KMS-11 (cell line): ENCODE results near the gene ASPRV1.

ENCODE experiments used
- H2AFZ ChIP-seq: fragments of 200-600 bp; sonication (generic); 2 replicates; pipeline ENCODE4 v1.6.1; 2016; ENCODE audit warnings: antibody characterized with exemption, mixed run types, low read depth
- H3K27ac ChIP-seq: fragments of 200-600 bp; sonication (generic); 2 replicates; pipeline ENCODE4 v1.6.1; 2016; ENCODE audit warnings: mild to moderate bottlenecking, mixed run types
- H3K27me3 ChIP-seq: fragments of 200-600 bp; sonication (generic); 2 replicates; pipeline ENCODE4 v1.6.1; 2017; ENCODE audit warnings: mild to moderate bottlenecking, low read depth, mixed run types, moderate library complexity; ENCODE audit not compliant: insufficient read depth
- H3K36me3 ChIP-seq: fragments of 200-600 bp; sonication (generic); 2 replicates; pipeline ENCODE4 v1.6.1; 2017; ENCODE audit warnings: mild to moderate bottlenecking, mixed run types; ENCODE audit not compliant: insufficient read depth
- H3K4me1 ChIP-seq: fragments of 200-600 bp; sonication (generic); 2 replicates; pipeline ENCODE4 v1.6.1; 2016; ENCODE audit warnings: mild to moderate bottlenecking, low read depth, mixed run types; ENCODE audit not compliant: poor library complexity, severe bottlenecking
- H3K4me2 ChIP-seq: fragments of 200-600 bp; sonication (generic); 2 replicates; pipeline ENCODE4 v1.7.0; 2016; ENCODE audit warnings: mild to moderate bottlenecking, mixed run types
- H3K4me3 ChIP-seq: fragments of 200-600 bp; sonication (generic); IDR thresholded peaks from 2 replicates; pipeline ENCODE4 v1.6.1; 2017; ENCODE audit warnings: low read depth, low read length, mixed read lengths; ENCODE audit not compliant: insufficient read depth
- H3K79me2 ChIP-seq: fragments of 200-600 bp; sonication (generic); 2 replicates; pipeline ENCODE4 v1.6.1; 2016; ENCODE audit warnings: low read depth, mixed run types; ENCODE audit not compliant: insufficient read depth
- H3K9ac ChIP-seq: fragments of 200-600 bp; sonication (generic); 2 replicates; pipeline ENCODE4 v1.6.1; 2016; ENCODE audit warnings: mild to moderate bottlenecking, mixed run types
- H4K20me1 ChIP-seq: fragments of 200-600 bp; sonication (generic); 2 replicates; pipeline ENCODE4 v1.6.1; 2016; ENCODE audit warnings: mild to moderate bottlenecking, mixed run types; ENCODE audit not compliant: insufficient read depth
- TF ChIP-seq, protein P1 (sequence below): fragments of 200-600 bp; sonication (generic); conservative IDR thresholded peaks from 2 replicates; pipeline ENCODE4 v1.6.1; 2017; ENCODE audit warnings: low read depth, mild to moderate bottlenecking, antibody characterized with exemption, low read length, moderate library complexity, mixed read lengths

The ASPRV1 gene

DNA sequence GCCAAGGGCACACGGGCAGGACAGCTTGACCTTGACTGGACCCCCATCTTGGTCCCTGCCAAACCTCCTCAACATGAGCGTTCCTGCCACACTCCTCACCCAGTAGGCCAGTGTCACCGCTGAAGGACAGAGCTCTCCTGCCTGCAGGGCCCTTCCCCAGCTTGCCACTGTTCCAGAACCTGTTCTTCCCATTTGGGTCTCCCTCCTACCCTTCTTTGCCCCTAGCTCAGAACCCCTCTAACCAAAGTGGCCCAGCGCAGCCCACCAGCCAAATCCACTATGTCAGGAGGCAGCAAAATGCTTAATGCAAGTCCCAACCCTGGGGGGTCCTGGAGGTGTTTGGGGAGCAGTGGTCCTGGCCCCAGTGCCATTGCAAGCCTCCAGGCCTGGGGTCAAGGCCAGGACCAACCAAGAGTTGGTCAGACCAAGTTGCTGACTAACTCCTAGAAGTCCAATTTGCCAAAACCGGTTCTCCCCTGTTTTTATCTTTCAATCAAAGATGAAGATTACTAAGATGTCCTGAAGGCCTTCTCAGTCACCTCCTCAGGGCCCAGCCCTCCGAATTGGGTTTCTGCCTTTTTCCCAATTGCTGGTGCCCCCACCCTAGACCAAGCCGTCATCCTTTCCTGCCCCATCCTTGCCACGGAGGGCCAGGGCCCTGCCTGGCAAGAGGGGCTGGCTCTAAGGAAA, 4.5 kb upstream of the ASPRV1 start:
- H3K4me2 ChIP-seq = no peak overlapping the region
- no peak overlapping the region for H3K27ac ChIP-seq
- no peak overlapping the region for H3K9ac ChIP-seq
- TF ChIP-seq, protein P1, sequence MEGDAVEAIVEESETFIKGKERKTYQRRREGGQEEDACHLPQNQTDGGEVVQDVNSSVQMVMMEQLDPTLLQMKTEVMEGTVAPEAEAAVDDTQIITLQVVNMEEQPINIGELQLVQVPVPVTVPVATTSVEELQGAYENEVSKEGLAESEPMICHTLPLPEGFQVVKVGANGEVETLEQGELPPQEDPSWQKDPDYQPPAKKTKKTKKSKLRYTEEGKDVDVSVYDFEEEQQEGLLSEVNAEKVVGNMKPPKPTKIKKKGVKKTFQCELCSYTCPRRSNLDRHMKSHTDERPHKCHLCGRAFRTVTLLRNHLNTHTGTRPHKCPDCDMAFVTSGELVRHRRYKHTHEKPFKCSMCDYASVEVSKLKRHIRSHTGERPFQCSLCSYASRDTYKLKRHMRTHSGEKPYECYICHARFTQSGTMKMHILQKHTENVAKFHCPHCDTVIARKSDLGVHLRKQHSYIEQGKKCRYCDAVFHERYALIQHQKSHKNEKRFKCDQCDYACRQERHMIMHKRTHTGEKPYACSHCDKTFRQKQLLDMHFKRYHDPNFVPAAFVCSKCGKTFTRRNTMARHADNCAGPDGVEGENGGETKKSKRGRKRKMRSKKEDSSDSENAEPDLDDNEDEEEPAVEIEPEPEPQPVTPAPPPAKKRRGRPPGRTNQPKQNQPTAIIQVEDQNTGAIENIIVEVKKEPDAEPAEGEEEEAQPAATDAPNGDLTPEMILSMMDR = no peak
- H3K4me3 ChIP-seq = no peak overlapping the region
- no peak overlapping the region for H2AFZ ChIP-seq
- no peaks in the 10 kb centered on the region for H3K36me3 ChIP-seq
- no peaks in the 10 kb centered on the region for H4K20me1 ChIP-seq
- H3K79me2 ChIP-seq = no peaks in the 10 kb centered on the region
- no peaks in the 10 kb centered on the region for H3K4me1 ChIP-seq
- H3K27me3 ChIP-seq = no peaks in the 10 kb centered on the region

DNA sequence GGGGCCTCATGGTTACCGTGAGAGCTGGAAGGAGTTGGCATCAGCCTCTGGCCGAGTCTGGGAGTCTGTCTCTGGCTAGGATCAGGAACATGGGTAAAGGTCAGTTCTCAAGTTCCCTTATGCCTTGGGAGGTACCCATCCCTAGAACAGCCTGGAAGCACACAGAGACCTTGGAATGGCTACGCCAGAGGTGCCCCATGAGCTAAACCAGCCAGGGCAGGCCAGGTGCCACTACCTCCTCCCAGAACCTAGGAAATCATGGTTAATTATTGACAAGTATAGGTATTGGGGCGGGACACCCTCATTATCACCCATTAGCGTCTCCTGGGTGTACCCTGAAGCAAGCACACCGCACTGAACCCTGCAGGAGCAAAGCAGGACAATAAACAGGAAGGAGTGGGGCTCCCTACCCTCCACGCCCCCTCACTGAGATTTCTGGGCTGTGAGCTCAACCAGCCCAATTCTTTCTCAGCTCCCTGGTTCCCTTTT, 3.0 kb upstream of the ASPRV1 start:
- Histone ChIP-seq H3K27me3 (no peaks in the 10 kb centered on the region), H3K79me2 (no peaks in the 10 kb centered on the region), H3K4me1 (no peaks in the 10 kb centered on the region), H3K27ac (no peak overlapping the region), H3K9ac (no peak overlapping the region), H2AFZ (no peak overlapping the region), H3K4me2 (no peak overlapping the region), H3K4me3 (no peak overlapping the region), H3K36me3 (no peaks in the 10 kb centered on the region), H4K20me1 (no peaks in the 10 kb centered on the region)
- TF ChIP-seq, protein P1 = no peak

DNA sequence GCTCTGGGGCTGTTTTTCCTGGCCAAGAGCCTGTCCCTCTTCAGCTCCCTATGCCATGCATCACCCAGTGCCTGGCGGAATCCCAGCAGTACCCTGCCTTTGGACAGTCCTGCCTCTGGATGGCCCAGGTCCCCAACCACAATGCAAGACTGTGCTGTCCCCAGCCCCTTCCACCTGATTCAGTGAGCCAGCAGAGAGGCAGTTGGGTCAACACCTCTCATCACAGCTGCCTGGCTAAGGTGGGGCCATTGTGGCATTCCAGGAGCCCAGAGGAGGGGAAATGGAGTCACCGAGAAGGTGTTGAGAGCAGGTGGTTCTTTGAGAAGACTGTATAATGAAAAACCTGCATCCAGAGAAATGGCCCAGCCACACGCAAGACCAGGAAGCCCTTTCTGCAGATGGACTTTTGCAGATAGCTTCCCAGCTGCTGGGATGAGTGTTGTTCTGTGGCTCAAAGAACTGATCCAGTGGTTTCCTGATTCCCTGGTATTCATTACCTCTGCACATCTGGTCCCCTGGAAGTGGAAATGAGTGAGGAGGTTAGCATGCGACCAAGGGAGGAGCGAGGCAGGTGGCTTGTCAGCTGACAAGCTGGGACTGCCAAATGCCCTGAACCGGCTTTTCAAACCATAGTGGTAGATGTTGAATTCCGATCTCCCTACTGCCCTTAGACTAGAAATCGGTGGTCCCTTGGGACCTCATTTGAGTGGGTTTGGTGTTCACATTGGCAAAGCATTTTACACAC, 1.7 kb upstream of the ASPRV1 start:
- Histone ChIP-seq H3K4me1 (peaks cover under 1% of the 10 kb centered on the region), H3K79me2 (no peaks in the 10 kb centered on the region), H3K9ac (no peak overlapping the region), H2AFZ (no peak overlapping the region), H3K4me3 (no peak overlapping the region), H3K36me3 (no peaks in the 10 kb centered on the region), H4K20me1 (no peaks in the 10 kb centered on the region), H3K27ac (no peak overlapping the region), H3K27me3 (no peaks in the 10 kb centered on the region), H3K4me2 (no peak overlapping the region)
- TF ChIP-seq, protein P1 = no peak

DNA sequence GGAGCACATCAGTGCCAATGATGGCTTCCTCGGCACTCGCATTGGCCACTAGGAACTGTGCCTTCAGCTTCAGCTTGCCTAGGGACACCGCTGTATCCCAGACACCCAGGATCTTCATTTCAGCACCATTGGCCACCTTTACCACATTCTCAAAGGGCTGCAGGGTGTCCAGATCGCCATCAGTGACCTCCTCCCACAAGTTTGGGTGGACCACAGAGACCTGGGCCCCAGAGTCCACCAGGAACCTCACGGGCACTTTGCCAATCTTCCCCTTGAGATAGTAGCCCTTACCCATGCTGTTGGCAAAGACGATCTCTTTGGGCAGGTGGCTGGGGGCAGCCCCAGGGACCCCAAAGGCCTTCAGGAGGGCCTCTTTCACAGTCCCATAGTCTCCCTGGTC, 610 bp downstream of the ASPRV1 start:
- TF ChIP-seq, protein P1 = no peak
- Histone ChIP-seq H3K4me1 (peaks cover 4% of the 10 kb centered on the region), H3K4me3 (no peak overlapping the region), H3K27ac (no peak overlapping the region), H3K4me2 (no peak overlapping the region), H4K20me1 (no peaks in the 10 kb centered on the region), H3K79me2 (no peaks in the 10 kb centered on the region), H3K36me3 (no peaks in the 10 kb centered on the region), H3K27me3 (no peaks in the 10 kb centered on the region), H2AFZ (no peak overlapping the region), H3K9ac (no peak overlapping the region)
